GM12872 (cell line): Measurements from ENCODE around the gene ZBTB49.

Experiments
- CTCF ChIP-seq: IDR thresholded peaks from 3 replicates; pipeline ENCODE4 v1.5.1; 2011; ENCODE audit warnings: low read depth, mild to moderate bottlenecking, low read length, moderate library complexity; ENCODE audit not compliant: insufficient read depth

ZBTB49 gene

GRCh38 chr4:4302416-4302815 is 12.4 kb downstream of the ZBTB49 start:
- no peak for TF ChIP-seq CTCF

- TF ChIP-seq CTCF: no peak
Measured at GRCh38 chr4:4306920-4307319, 16.9 kb downstream of the ZBTB49 start.

- no peak for TF ChIP-seq CTCF
Measured at GRCh38 chr4:4308800-4309441, 18.9 kb downstream of the ZBTB49 start.

DNA sequence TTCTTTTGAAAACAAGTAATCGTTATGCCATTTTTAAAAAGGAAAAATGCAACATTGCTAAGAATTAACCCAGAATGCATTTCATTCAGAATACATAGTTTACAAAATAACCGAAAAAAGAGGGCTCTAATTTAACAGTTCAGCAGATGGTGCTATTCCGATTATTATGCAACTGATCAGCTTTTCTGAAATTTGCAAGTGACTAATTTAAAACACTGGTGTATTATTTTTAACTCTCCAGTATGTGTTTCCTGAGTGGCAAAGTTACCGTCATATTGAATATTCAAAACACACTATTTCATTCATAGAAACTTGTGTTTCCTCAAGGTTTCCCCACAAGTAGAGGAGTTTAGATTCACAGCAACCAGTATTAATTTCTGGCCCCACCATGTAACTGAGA is 21.1 kb downstream of the ZBTB49 start:
- no peak for TF ChIP-seq CTCF

- no peak for TF ChIP-seq CTCF
Measured at GRCh38 chr4:4315461-4316149, 25.6 kb downstream of the ZBTB49 start.

- TF ChIP-seq CTCF: no peak
Measured at GRCh38 chr4:4316150-4316495, 26.1 kb downstream of the ZBTB49 start.

DNA sequence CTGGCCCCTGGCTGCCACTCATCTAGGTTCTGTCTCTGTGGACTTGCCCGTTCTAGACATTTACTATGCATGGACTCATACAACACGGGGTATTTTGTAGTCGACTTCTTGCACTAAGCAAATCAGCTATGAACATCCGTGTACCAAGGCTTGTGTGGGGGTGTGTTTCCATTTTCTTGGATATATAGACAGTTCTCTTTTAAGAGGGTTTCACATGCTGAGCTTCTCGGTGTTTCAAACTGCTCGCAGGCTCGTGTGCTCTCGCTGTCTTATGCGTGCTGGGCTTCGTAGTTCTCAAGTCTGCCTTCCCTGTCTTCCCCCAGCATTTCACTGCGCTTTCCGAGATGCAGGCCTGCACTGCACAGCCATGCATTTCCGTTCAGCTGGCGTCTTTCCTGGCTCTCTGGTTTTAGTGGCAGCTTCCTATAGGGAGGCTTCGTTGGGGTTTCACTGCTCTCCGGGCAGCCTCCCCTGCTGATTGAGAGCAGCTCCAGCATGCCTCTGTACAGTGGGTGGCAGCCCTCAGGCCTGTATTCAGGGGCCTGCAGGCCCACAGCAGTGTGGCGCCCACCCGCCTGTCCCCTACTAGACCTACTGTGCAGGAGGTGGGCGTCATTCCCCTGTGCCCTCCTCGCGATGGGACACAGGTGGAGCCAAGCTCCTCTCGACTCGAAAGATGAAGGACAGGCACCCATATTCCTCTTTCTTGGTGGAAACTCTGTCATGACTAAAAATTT is 27.6 kb downstream of the ZBTB49 start:
- no peak for TF ChIP-seq CTCF
